AG08395 (cell line): ENCODE measurements around the gene TIGD4.
"Not testable (repeated sequence)": the region's sequence is repeated elsewhere in the genome, so short reads cannot be mapped to it uniquely, and the experiment has no call there.

Experiments used
- DNase-seq: peaks from one replicate; pipeline ENCODE4 v3.0.0; 2012; ENCODE audit warnings: mixed read lengths, low spot score

TIGD4 gene

DNA sequence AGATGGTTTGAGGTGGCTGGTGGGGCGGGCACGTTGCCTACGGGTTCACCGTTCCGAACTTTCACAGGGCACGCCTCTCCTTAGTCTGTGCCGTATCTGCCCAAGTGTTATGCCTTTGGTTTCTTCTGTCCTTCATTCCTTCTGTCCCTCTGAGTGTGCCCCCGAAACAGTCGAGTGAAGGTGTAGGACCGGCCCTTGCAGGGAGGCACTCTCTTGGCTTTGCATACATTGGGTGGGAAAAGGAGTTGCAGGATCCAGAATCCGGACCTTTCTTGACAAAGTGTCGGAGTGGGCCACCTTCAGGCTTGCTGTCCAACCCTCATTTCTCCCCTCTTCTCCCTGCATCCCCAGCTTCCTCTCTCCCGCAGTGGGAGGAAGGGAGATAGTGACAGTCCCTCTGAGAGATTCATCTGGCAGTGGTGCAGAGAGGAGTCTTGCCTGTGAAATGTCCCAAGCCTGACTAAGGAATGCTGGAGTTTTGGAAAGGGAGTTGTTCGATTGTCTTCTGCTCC, 793 bp upstream of the TIGD4 start:
- DNase-seq, result peak; percentile 38

DNA sequence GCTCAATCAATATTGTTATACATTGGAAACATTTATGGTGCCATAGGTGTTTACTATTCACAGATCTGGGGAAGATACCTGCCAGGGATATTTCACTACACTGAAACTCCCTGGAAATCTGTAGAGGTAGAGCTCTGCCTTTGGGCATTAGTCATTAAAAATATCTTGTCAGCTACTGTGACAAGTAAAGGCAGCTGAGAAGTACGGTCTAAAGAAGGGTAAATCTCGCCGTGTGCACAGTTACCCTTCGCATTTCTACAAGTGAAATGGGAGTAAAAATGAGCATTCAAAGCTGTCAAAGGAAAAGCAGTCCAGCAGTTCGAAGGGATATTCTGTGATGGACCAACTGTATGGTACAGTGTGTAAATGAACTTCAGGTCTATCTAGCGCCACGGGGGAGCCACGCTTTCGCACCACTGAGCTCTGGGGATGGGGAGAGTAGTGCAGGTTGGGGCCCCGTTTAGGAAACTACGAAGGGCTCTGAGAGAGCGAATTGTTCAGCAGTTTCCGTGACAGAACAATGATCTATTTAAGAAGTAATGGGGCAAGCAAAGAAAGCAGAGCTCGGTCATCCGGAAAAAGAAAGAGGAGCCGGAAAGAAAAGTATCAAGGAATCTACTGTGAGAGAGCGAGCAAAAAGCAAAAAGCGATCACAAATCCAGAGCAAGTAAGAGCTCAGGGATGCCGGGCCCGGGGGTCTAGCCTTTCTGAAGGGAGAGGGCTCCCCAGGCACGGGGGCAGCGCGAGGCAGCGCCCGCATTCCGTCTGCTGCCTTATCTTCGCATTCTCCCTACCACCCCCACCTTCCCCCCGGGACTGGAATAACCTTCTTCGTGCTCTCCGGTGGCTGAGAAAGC, 646 bp downstream of the TIGD4 start:
- DNase-seq, result peak; percentile 14

DNA sequence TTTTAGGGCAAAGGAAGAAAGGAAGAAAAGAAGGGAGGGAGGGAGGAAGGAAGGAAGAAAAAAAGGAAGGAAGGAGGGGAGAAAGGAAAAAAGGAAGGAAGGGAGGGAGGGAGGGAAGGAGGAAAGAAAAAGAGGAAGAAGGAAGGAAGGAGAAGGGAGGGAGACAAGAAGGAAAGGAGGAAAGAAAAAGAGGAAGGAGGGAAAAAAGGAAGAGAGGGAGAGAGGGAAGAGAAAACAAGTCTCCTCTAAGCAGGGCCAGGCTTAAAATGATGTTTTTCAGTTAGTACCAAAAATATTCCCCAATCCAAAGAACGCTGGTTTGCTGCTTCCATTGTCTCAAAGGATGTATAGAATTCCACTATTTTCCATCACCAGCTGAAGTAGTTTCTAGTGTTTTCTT, 2.0 kb downstream of the TIGD4 start:
- no peak for DNase-seq

DNA sequence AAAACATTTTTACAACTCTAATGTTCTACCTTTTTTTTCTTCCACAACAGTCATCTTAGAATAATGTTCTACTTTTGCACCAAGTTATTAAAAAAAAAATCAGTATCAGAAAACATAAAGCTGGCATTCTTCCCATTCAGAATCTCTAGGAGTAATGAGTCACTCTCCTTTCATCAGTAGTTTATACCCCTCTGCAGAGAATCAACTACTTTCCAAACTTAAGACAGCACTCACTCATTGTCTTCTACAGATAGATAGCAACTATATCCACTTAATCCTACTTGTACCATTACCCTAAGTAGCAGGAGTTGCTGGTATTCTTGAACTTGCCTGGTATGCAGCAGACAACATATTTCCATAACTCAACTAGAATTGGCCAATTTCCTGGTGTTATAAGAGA, 3.2 kb downstream of the TIGD4 start:
- DNase-seq, result no peak

DNA sequence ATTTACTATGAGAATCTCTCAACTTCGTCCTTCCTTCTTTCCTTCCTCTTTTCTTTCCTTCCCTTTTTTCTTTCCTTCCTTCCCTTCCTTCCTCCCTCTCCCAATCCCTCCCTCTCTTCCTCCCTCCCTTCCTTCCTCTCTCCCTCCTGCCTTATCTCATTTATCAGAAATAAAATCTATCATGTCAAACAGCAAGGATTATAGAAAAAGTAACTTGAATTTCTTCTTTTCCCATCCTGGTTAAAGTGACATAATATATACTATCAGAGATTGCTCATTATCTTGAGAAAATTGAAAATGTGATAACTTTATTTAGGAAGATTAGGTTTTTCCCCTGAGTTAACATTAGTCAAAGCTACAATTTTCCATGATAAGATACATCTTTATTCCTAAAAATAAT, 5.6 kb downstream of the TIGD4 start:
- DNase-seq, result no peak

DNA sequence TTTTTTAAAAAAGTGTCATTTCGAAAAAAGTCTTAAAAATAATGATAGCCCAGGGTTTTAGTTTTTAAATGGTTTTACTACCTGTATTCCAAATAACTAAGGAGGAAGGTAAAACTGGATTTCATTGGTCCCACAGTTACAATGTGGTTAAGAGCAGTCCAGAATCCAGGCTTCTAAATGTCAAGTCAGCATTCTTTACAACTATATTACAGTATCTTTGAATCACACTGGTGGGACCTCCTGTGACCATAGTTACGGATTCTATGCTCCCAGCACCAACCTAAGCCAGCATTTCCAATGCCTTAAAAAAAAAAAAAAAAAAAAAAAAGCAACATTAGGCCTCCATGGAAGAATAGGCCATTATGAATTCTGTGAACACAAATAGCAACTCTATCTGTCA, 6.2 kb downstream of the TIGD4 start:
- DNase-seq, result no peak

DNA sequence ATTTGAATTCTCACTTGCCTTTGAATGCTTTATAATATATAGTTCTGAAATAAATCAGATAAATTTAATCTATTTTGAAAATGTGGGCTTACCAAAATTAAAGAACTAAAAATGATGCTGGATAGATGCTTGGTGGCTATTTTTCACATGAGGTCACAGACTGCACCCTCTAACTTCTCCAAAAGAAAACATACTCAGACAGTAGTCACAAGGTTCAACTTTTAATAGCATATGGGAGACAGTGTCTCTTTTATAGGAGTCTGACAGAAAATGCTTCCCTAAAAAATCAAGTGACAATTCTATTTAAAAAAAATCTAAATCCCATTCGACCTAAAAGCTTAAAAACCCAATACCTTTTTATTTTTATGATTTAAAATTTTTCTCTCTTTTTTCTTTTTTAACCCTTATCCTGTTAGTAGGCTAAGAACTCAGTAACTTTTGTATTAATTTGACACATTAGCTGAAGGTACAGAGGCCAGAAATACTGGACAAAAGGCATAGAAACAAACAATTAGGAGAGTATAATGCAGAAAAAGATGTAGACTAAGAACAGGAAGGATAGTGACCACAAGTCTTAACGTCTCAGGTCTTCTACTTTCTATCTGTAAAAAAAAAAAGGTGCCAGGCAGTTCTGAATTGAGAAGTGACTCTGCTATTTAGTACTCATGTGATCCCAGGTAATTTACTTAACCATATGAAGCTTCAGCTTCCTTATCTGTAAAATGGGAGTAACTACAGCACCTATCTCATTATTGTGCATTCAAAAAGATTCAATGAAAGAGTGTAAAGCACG, 7.6 kb downstream of the TIGD4 start:
- no peak for DNase-seq

DNA sequence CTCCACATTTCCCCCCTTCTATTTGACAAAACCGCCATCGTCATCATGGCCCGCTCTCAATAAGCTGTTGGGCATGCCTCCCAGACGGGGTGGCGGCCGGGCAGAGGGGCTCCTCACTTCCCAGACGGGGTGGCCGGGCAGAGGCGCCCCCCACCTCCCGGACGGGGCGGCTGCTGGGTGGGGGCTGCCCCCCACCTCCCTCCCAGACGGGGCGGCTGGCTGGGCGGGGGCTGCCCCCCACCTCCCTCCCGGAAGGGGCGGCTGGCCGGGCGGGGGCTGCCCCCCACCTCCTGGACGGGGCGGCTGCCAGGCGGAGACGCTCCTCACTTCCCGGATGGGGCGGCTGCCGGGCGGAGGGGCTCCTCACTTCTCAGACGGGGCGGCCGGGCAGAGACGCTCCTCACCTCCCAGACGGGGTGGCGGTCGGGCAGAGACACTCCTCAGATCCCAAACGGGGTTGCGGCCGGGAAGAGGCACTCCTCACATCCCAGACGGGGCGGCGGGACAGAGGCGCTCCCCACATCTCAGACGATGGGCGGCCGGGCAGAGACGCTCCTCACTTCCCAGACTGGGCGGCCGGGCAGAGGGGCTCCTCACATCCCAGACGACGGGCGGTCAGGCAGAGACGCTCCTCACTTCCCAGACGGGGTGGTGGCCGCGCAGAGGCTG, 14.3 kb downstream of the TIGD4 start:
- not testable (repeated sequence) for DNase-seq

DNA sequence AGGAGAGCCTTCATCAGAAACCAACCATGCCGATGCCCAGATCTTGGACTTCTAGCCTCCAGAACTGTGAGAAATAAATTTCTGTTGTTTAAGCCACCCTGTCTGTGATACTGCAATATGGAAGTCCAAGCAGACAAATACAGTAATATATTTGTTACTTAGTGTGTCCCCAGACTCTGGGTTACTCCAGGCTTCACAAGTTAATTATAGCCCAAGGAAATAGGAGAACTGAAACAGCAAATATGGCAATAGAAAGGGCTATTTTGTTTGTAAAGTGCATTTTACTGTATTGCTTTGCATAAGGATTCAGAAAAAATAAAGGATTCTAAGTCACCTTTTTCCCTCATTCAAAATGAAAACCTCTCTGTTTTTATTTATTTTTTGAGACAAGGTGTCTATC, 15.7 kb downstream of the TIGD4 start:
- DNase-seq, result no peak

DNA sequence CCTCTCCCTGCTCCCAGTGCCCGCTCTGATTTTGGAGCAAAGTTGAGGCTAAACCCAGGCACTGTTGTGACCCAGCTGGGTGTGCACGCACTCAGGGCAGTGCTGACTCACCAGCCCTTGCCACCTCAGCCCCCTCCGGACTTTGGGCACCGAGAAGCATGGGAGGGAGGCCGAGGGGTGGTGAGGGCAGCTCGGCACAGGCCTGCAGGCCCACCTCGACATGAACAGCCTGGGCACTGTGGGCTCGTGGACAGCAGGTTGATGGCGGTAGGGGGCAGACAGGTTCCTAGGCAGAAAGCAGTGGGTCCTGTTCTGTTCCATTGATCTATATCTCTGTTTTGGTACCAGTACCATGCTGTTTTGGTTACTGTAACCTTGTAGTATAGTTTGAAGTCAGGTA, 30.9 kb downstream of the TIGD4 start:
- no peak for DNase-seq

DNA sequence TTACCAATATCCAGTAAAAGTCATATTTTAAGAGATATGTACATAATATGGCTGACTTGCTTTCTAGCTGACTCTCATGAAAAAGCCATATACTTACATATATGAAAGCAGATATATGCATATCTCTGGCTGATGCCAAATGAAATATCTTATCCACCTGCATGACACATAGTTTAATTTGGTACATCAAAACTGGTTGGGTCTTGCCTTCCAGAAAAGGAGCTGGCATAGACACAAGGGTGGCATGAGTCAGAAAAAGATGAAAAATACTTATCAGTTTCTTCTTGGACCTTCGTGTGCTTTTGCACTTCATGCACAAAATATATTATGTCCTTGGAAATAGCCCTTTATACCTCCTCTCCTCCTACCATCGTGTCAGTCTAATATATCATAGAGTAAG, 32.1 kb downstream of the TIGD4 start:
- no peak for DNase-seq

DNA sequence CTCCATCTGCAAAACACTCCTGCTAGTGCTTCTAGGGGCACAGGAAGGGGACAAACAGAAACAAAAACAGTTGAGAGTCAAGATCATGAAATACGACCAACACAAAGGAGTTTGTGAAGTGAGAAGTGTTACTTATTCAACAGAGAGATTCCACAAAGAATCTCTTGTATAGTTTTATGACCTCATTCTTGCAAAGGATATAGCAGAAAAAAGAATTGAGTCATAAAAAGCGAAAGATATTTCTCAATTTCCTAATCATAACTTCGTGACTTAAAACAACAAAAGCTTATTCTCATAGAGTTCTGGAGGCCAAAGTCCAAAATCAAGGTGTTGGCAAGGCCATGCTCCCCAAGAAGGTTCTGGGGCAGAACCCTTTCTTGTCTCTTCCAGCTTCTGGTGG, 40.7 kb downstream of the TIGD4 start:
- no peak for DNase-seq

DNA sequence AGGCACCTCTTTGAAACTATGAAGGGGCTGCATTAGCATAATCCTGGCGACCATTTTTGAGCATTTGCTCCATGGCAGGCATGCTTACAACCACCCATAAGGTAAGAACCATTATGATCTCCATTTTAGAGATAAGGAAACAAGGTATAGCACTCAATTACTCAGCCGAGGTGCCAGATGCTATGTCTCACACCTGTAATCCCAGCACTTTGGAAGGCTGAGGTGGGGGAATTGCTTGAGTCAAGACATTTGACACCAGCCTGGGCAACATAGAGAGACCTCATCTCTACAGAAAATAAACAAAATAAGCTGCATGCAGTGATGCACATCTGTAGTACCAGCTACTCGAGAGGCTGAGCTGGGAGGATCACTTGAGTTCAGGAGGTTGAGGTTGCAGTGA, 43.6 kb downstream of the TIGD4 start:
- no peak for DNase-seq

DNA sequence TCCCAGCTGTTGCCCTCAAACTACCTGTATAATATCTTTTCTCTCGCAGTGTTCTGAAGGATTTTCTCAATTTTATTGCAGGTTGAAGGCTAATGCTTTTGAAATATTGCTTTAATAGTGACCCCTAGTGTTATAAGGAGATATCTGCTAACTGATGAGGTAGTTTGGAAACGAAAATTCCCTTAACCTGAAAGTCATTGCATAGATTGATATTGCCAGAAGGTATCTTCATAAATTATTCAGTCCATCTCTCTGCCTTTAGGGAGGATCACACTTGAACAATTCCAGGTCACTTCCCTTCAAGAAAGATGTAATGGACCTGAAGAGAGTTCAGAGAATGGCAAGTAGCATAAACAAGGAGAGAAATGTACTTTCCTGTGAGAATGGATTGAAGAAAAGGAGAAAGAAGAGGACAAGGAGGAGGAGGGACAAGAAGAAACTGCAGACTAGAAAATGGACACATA, 44.1 kb downstream of the TIGD4 start:
- DNase-seq, result peak; percentile 46

DNA sequence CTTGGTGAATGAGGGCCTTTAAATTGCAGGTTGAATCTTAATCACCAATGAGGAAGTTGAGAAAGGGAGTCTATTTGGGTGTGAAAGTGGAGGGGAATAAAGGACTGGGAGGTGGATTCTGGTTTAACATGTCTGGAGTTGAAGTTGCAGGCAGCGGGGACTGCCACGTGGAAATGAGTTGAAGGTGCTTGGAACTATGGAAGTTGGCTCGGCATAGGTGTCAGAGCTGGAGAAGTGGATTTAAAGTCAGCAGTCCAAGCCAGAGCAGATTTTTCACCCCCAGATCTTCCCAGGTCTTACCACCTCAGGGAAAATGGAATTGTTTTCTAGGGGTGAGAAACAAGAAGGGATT, 44.9 kb downstream of the TIGD4 start:
- DNase-seq, result no peak

DNA sequence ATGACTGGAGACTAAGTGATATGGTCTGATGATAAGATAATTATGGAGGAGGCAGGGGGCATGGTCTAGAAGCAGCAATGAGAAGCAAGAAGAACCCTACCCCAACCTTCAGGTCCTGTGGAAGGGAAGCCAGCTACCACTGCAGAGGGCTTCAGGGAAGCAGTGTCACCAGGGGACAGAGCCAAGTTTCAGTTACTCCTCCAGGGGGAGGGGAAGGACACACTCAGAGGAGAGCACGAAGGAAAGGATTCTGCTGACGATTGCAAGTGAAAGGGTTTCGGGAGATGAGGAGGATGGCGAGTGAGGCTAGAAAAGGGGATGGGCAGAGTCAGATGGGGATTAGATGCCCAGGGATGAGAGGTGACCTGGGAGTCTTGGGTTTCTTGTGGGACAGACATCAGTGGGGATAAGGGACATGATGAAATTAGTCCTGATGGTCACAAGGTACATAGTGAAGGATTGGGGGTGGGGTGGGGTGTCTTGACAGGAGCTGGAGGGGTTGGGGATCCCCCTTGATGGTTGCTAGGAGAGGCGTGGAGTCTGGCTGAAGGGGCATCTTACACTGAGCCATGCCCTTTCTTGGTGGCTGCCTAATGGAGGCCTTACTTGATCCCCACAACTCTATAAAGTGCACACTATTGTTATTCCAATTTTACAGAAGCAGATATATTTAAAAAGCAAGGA, 45.4 kb downstream of the TIGD4 start:
- no peak for DNase-seq

DNA sequence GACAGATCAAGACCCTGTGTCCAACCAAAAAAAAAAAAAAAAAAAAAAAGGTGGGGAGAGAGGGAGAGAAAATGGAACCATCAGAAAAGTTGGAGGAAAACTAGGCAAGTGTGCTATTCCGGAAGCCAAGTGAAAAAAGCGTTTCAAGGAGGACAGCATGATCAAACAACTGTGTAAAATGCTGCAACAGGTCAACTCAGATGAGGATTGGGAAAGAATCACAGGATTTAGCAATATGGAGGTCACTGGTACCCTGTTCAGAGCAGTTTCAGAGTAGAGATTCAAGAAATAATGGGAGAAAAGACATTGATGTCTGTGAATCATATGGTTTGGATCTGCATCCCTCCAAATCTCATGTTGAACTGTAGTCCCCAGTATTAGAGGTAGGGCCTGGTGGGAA, 47.5 kb downstream of the TIGD4 start:
- DNase-seq, result no peak

DNA sequence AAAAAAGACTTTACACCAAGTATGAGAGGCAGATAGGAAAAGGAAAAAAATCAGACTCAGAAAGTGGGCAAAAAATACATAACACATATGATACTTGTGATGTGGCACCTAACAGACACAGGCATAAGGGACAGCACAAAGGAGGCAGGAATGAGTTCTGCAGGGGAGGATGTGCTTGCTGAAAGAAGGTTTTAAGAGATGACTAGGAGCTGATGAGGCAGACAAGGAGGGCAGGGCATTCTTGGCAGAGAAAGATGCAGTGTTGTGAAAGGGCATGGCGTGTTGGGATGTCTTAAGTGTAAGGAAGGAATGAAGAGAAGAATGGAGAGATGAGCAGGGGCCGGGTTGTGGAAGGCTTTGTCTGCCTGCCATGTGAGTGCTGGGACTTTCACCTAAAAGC, 50.1 kb downstream of the TIGD4 start:
- DNase-seq, result peak; percentile 44

DNA sequence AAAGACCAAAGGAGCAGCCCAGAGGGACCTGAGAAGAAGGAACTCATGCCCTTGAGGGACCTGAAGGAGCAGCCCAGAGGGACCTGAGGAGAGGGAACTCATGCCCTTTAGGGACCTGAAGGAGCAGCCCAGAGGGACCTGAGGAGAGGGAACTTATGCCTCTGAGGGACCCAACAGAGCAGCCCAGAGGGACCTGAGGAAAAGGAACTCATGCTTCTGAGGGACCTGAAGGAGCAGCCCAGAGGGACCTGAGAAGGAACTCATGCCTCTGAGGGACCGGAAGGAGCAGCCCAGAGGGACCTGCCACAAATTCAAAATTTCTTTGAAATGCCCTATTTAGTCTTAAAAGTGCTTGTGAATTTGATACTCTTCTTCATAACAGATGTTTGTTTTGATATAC, 51.2 kb downstream of the TIGD4 start:
- no peak for DNase-seq

DNA sequence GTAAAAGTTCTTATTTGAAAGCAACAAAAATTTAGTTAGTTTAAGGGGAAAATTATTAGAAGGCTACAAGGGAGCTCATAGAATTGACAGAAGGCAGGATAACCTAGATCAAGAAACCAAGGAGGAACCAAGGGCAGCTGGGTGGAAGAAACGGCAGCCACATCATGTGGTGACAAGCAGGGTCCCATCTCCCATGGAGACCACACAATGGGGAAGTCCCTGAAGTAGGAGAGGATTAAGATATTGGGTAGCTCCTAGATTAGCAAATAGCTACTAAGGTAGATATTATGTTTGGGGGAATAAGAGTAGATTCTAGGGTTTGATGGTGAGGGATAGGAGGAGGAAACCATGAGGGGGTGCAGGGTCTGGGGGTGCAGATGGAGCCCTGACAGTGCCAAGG, 51.7 kb downstream of the TIGD4 start:
- no peak for DNase-seq

DNA sequence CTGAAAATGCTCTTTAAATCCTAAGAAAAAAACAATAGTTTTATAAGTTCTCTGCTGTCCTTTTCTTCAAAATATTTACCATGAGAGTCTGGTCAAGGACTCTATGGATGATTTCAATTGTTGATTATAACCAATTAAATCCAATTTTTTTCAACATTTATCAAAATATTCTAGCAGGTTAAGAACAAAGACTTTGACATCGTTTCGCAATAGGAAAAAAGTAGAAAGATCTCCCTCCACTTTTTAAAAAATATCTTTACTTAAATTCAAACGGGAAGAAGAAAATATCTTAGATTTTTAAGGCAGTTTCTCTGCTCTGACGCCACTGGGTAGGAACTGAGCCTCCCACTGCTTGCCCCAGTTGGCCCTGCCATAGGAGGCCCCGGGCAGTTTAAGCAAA, 55.0 kb downstream of the TIGD4 start:
- no peak for DNase-seq

DNA sequence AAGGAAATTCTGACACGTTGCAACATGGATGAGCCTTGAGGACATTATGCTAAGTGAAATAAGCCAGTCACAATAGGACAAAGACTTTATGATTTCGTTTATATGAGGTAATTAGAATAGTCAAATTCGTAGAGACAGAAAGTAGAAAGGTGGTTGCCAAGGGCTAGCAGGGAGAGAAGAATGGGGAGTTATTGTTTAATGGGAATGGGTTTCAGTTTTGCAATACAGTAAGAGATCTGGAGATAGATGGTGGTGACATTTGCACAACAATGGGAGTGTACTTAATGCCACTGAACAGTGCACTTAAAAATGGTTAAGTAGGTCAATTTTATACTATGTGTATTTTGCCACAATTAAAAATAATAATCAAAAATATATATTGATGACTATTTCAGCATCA, 56.3 kb downstream of the TIGD4 start:
- no peak for DNase-seq
